NOMO-1 treated with DMSO at 0.1 percent for 48 hours (cell line): ENCODE results near the gene TRRAP.

Experiments
- DNase-seq: peaks from one replicate; lab custom pipeline; 2025; ENCODE audit not compliant: unreplicated experiment; lab: John Stamatoyannopoulos, UW

Gene TRRAP

GRCh38 chr7:98945852-98946251, 67.5 kb downstream of the TRRAP start:
- no peak for DNase-seq

- no peak for DNase-seq
Measured at GRCh38 chr7:98946389-98946788, 68.1 kb downstream of the TRRAP start.

GRCh38 chr7:98949336-98950044, 71.2 kb downstream of the TRRAP start:
- no peak for DNase-seq

GRCh38 chr7:98955992-98956391, 77.7 kb downstream of the TRRAP start:
- no peak for DNase-seq

GRCh38 chr7:98956469-98956868, 78.1 kb downstream of the TRRAP start:
- no peak for DNase-seq

- no peak for DNase-seq
Measured at GRCh38 chr7:98956937-98957336, 78.6 kb downstream of the TRRAP start.

- no peak for DNase-seq
Measured at GRCh38 chr7:98957766-98958165, 79.4 kb downstream of the TRRAP start.

- DNase-seq = no peak
Measured at GRCh38 chr7:98958968-98959367, 80.6 kb downstream of the TRRAP start.

GRCh38 chr7:98963305-98963704, 85.0 kb downstream of the TRRAP start:
- no peak for DNase-seq

- no peak for DNase-seq
Measured at GRCh38 chr7:98964596-98964995, 86.3 kb downstream of the TRRAP start.

GRCh38 chr7:98968621-98969020, 90.3 kb downstream of the TRRAP start:
- no peak for DNase-seq

- no peak for DNase-seq
Measured at GRCh38 chr7:98969386-98969785, 91.1 kb downstream of the TRRAP start.

GRCh38 chr7:98970016-98970615, 91.8 kb downstream of the TRRAP start:
- no peak for DNase-seq

GRCh38 chr7:98970805-98971204, 92.5 kb downstream of the TRRAP start:
- DNase-seq = no peak

GRCh38 chr7:98974205-98974604, 95.9 kb downstream of the TRRAP start:
- no peak for DNase-seq

- DNase-seq = no peak
Measured at GRCh38 chr7:98974906-98975816, 96.8 kb downstream of the TRRAP start.

- DNase-seq = no peak
Measured at GRCh38 chr7:98976396-98977185, 98.3 kb downstream of the TRRAP start.

GRCh38 chr7:98978672-98979071, 100.3 kb downstream of the TRRAP start:
- no peak for DNase-seq

- DNase-seq = no peak
Measured at GRCh38 chr7:98981701-98982100, 103.4 kb downstream of the TRRAP start.

- no peak for DNase-seq
Measured at GRCh38 chr7:98982686-98983085, 104.4 kb downstream of the TRRAP start.

- DNase-seq = no peak
Measured at GRCh38 chr7:98984126-98984525, 105.8 kb downstream of the TRRAP start.
